GM21367 (cell line): Measurements from ENCODE around the gene ZFP69.

Source experiments
- ATAC-seq: cut with Tn5 transposase; IDR thresholded peaks from one replicate; pipeline ENCODE4 v1.9.1; 2021; ENCODE audit not compliant: unreplicated experiment

The ZFP69 gene

DNA sequence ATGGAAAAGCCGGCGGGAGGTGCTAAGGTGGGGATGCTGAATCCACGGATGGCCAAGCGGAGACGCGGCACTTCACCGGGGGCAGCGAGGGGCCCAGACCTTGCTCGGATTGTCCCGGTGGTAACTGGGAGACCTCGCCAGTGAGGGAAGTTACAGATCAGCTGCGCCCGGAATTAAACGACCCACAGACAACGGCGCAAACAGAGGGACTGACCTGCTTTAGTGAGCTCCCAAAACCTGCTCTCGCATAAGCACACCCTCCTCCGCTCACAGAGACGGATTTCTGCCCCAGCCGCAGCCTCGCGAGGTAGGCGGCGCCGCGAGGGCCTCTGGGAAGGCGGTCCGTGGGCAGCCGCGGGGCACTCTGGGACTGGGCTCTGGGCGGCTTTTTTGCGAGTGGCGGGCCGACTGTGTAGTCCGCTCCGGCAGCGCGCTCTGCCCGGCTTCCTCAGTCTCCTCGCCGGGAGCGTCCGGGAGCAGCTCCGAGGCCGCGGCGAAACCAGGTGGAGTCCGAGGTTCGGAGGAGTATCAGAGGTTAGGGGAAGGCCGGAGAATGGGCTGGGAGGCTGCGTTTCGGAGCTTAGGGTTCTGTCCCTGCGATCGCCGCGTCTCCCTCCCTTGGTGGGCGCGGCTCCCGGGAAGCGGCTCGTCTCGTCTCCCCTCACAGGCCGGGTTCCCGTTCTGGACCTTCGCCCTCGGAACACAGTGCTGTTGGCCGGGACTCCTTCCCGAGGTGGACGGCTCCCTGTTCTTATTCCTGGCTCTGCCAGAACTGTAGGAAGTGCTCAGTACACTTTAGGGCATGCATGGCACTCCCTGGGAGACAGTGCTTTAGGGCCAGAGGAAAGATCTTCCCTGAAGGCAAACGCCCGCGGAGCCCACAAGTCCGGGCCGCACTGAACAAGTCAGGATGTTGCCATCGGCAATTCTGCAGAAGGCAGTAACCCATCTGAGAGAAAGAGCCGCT, 31.6 kb downstream of the ZFP69 start, which contains the start of gene EXO5:
Gene EXO5, plus strand, starts transcription at position 393 of the 967 bp plus-strand sequence. CDS start 5,778 bp downstream, outside the sequence.
- ATAC-seq: no peak

DNA sequence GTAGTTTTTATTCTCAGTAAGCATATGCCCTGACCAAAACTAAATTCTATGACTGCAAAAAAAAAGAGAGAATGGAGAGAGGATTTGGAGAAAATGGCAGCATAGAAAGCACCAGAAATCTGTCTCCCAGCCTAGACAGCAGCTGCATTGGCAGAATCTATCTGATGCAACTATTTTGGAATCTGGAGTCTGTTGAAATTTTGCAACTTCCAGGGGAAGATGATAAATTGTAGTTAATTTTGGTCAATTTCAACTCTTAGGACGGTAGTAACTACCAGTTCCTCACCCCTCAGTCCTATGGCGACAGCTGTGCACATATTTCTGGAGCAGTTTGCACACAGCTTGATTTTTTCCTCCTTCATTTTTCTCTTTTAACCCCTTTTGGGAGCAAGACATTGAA, 42.4 kb downstream of the ZFP69 start:
- no peak for ATAC-seq

DNA sequence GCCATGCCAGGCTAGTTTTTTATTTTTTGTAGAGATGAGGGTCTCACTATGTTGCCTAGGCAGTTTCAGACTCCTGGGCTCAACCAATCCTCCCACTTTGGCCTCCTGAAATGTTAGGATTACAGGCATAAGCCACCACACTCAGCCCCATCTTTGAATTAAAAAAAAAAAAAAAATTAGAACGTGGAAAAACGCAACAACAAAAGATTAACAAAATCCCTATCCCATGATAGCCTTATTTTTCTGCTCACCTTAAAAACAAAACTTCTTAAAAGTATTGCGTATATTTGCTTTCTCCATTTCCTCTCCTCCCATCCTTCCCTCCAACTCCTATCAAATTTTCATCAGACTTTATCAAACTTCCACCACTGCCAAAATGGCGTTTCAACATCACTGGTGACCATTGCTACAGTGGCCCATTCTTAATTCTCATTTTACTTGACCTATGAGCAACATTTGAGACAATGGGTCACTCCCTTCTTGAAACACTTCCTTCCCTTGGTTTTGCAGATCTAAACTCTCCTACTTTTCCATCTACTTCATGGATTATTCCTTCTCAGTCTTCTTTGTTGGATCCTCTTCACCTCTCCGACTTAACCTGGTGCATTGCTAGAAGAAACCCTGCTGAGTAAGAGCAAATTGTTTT, 53.8 kb downstream of the ZFP69 start:
- ATAC-seq: peak; percentile 7

DNA sequence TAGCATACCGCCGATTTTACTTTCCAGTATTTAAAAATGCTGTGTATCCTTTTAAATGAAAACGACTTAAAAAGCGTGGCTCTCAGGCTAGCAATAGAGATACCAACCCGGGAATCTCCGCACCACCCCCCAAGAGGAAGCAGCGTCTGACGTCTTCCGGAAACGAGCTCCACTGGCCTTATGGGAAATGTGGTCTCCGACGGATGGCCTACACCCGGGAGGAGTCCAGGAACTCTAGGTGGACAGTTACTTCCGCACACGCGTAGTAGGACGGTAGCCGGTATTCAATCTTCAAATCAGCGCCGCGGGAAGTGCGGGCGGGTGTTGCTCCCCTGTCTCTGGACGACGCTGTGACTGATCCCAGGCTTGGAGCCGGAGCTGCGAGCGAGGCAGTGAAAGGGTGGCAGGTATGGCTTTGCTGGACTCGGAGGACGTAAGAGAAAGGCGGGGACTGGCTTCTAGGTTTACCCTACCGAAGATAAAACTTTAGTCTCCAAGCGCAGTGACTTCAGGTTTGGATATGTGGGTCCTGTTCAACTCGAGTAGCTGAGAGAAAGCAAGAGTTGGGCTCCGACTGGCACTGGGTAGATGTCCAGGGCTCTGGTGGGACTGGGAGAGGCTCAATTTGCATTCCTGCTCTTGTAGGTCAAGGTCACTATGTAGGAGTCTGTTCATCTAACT, 54.4 kb downstream of the ZFP69 start, which contains the start of gene ZNF684:
Gene ZNF684, plus strand, starts transcription at position 257 of the 681 bp plus-strand sequence. CDS start 1,530 bp downstream, outside the sequence.
- peak; percentile 91 for ATAC-seq

DNA sequence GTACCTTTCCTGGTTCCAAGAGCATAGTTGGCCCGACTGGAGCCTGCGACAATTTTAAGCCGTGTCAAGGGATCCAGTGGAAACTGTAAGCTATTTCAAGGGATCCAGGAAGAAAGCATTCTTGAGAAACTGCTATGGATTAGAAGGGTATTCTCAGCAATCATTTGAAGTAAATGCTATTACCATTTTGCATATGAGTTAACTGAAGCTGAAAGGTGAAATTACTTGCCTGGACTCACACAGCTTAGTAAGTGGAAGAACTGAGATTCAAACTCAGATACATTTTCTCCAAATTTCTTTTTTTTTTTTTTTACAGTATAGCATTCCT, 54.9 kb downstream of the ZFP69 start:
- peak; percentile 10 for ATAC-seq

GRCh38 chr1:40532844-40533424, 55.8 kb downstream of the ZFP69 start:
- no peak for ATAC-seq

GRCh38 chr1:40534589-40534988, 57.5 kb downstream of the ZFP69 start:
- ATAC-seq: no peak

DNA sequence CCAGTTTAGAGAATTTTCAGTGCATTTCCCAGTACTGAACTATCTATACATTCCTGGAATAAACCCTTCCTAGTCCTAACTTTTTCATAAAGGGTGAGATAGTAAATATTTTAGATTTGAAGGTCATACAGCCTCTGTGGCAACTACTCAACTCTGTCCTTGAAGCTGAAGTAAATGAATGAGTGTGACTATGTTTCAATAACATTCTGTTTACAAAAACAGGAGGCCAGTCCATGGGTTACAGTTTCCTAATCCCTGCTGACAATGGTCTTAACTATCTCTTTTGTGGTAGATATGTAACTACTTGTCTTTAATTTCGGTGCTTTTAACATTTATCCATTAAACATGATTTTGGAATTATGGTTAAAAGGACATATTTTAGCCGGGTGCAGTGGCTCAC, 58.6 kb downstream of the ZFP69 start:
- ATAC-seq: no peak

DNA sequence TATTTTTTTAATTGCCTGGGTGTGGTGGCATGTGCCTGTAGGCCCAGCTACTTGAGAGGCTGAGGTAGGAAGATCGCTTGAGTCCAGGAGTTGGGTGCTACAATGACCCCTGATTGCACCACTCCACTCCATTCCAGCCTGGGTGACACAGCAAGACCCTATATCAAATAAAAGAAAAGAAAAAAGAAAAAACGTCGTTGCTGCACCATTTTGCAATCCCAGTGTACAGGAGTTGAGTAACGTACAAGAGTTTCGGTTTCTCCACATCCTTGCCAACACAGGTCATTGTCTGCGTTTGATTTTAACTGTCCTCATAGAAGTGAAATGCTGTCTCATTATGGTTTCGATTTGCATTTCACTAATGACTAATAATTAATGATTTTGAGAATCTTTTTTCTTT, 62.2 kb downstream of the ZFP69 start:
- no peak for ATAC-seq
